H1 (cell line): ENCODE results near the gene PWP2. TPM values are rescaled to one million over a fixed set of nuclear protein-coding genes. Genes with fewer than 3 reads are reported as not detected.

Experiments
- CTCF ChIA-PET: fragments of 300-600 bp; sonication (Branson Sonifier 250); formaldehyde crosslinking; loops from one replicate; lab custom pipeline; 2021; ENCODE audit not compliant: partially characterized antibody; lab: Charles Lee
- POLR2A ChIA-PET: fragments of 300-600 bp; sonication (Branson Sonifier 250); formaldehyde crosslinking; loops from one replicate; lab custom pipeline; 2021; ENCODE audit warnings: inconsistent platforms; ENCODE audit not compliant: partially characterized antibody; lab: Charles Lee
- DNase-seq, 2 experiments: peaks; one replicate each; pipeline versions ENCODE4 v3.0.0 to v3.0.0-alpha.2; 2010 to 2022; ENCODE audit warnings: low spot score in 2 of 2, low read depth in 1 of 2, mixed read lengths in 1 of 2
- FAIRE-seq: peaks from 2 replicates; lab custom pipeline; 2011; peaks lifted over from hg19 to GRCh38; lab: Jason Lieb, UNC
- H2AFZ ChIP-seq: 2 replicates; pipeline ENCODE4 v1.8.1; 2012; ENCODE audit warnings: low read length, inconsistent platforms
- H2AK5ac ChIP-seq: 2 replicates; pipeline ENCODE4 v1.6.1; 2013; ENCODE audit warnings: low read depth, low read length
- H2BK120ac ChIP-seq: replicated peaks from 2 replicates; pipeline ENCODE3; 2013; ENCODE audit warnings: low read depth, low read length, inconsistent platforms
- H2BK12ac ChIP-seq: 2 replicates; pipeline ENCODE4 v1.6.1; 2013; ENCODE audit warnings: low read depth, low read length
- H2BK15ac ChIP-seq: 2 replicates; pipeline ENCODE4 v1.6.1; 2013; ENCODE audit warnings: low read length
- H2BK20ac ChIP-seq: 2 replicates; pipeline ENCODE4 v1.6.1; 2013; ENCODE audit warnings: low read length
- H2BK5ac ChIP-seq: 2 replicates; pipeline ENCODE4 v1.6.1; 2013; ENCODE audit warnings: low read depth, low read length
- H3K14ac ChIP-seq: 2 replicates; pipeline ENCODE4 v1.6.1; 2013; ENCODE audit warnings: inconsistent platforms; ENCODE audit not compliant: insufficient read length
- H3K18ac ChIP-seq: 2 replicates; pipeline ENCODE4 v1.6.1; 2013; ENCODE audit warnings: low read length; ENCODE audit errors: extremely low read depth
- H3K23ac ChIP-seq: 2 replicates; pipeline ENCODE4 v1.6.1; 2013; ENCODE audit warnings: inconsistent platforms; ENCODE audit not compliant: insufficient read length
- H3K23me2 ChIP-seq: 2 replicates; pipeline ENCODE4 v1.6.1; 2013; ENCODE audit warnings: low read depth, low read length
- H3K27ac ChIP-seq: 2 replicates; pipeline ENCODE4 v1.6.1; 2011; ENCODE audit warnings: low read depth, low read length, inconsistent platforms
- H3K27me3 ChIP-seq, 4 experiments: replicated peaks in 1 of 4; 1 replicate in 1 of 4; 2 replicates in 3 of 4; pipeline versions ENCODE4 v1.6.1 to v1.8.1; 2011 to 2013; ENCODE audit warnings: low read length in 3 of 4, mild to moderate bottlenecking in 3 of 4, inconsistent platforms in 2 of 4, mixed read lengths in 2 of 4, moderate library complexity in 1 of 4; ENCODE audit not compliant: control insufficient read depth in 3 of 4, insufficient read depth in 3 of 4; ENCODE audit errors: extremely low read depth in 1 of 4
- H3K36me3 ChIP-seq, 4 experiments: 2 replicates each; pipeline versions ENCODE4 v1.6.1 to v1.8.1; 2011 to 2013; ENCODE audit warnings: mild to moderate bottlenecking in 4 of 4, low read length in 3 of 4, moderate library complexity in 2 of 4, control low read depth in 1 of 4, inconsistent platforms in 1 of 4; ENCODE audit not compliant: insufficient read depth in 4 of 4, control insufficient read depth in 2 of 4
- H3K4ac ChIP-seq: replicated peaks from 2 replicates; pipeline ENCODE3; 2013; ENCODE audit warnings: low read length, low read depth, mixed read lengths, inconsistent platforms; ENCODE audit not compliant: insufficient read length
- H3K4me1 ChIP-seq, 4 experiments: replicated peaks in 1 of 4; 1 replicate in 1 of 4; 2 replicates in 3 of 4; pipeline versions ENCODE4 v1.6.1 to v1.8.1; 2011 to 2013; ENCODE audit warnings: low read length in 3 of 4, inconsistent platforms in 2 of 4, mixed read lengths in 1 of 4; ENCODE audit not compliant: insufficient read depth in 4 of 4, control insufficient read depth in 3 of 4
- H3K4me2 ChIP-seq, 2 experiments: 2 replicates each; pipeline versions ENCODE4 v1.6.1 to v1.8.1; 2011 to 2013; ENCODE audit warnings: low read depth in 2 of 2, low read length in 2 of 2, control low read depth in 1 of 2, inconsistent platforms in 1 of 2, mild to moderate bottlenecking in 1 of 2; ENCODE audit not compliant: insufficient read depth in 1 of 2
- H3K4me3 ChIP-seq, 4 experiments: fragments of 200-600, 300-600 bp in 1 of 4; sonication (generic), shearing (Covaris generic), sonication (Bioruptor Twin) in 1 of 4; 2 replicates each; pipeline versions ENCODE4 v1.5.1 to v1.8.1; 2011 to 2016; ENCODE audit warnings: low read length in 4 of 4, low read depth in 3 of 4, control low read depth in 2 of 4, inconsistent platforms in 2 of 4, mild to moderate bottlenecking in 2 of 4, mixed read lengths in 1 of 4, moderate library complexity in 1 of 4; ENCODE audit not compliant: insufficient read depth in 2 of 4; ENCODE audit errors: extremely low read depth in 1 of 4
- H3K56ac ChIP-seq: replicated peaks from 2 replicates; pipeline ENCODE3; 2013; ENCODE audit warnings: low read depth, mild to moderate bottlenecking, mixed read lengths, low read length, inconsistent platforms; ENCODE audit not compliant: insufficient read length
- H3K79me1 ChIP-seq: 2 replicates; pipeline ENCODE4 v1.6.1; 2013; ENCODE audit warnings: low read depth, low read length, control low read depth
- H3K79me2 ChIP-seq, 2 experiments: 2 replicates each; pipeline versions ENCODE4 v1.6.1 to v1.8.1; 2012 to 2013; ENCODE audit warnings: low read length in 2 of 2, mild to moderate bottlenecking in 2 of 2, inconsistent platforms in 1 of 2; ENCODE audit not compliant: insufficient read depth in 2 of 2, control insufficient read depth in 1 of 2
- H3K9ac ChIP-seq, 4 experiments: replicated peaks in 1 of 4; 1 replicate in 1 of 4; 2 replicates in 3 of 4; pipeline versions ENCODE4 v1.6.1 to v1.8.1; 2011 to 2013; ENCODE audit warnings: low read depth in 3 of 4, low read length in 3 of 4, control low read depth in 2 of 4, mild to moderate bottlenecking in 2 of 4, moderate library complexity in 2 of 4, inconsistent platforms in 1 of 4; ENCODE audit errors: extremely low read depth in 1 of 4
- H3K9me3 ChIP-seq, 2 experiments: 2 replicates each; pipeline versions ENCODE4 v1.6.1 to v1.8.1; 2012 to 2013; ENCODE audit warnings: mild to moderate bottlenecking in 2 of 2, moderate library complexity in 2 of 2, control low read depth in 1 of 2, inconsistent platforms in 1 of 2, low read depth in 1 of 2, low read length in 1 of 2, mixed read lengths in 1 of 2; ENCODE audit not compliant: insufficient read depth in 2 of 2
- H4K20me1 ChIP-seq, 2 experiments: replicated peaks in 1 of 2; 2 replicates each; pipeline versions ENCODE3 to v1.8.1; 2011 to 2013; ENCODE audit warnings: inconsistent platforms in 2 of 2, low read length in 2 of 2, mild to moderate bottlenecking in 1 of 2; ENCODE audit not compliant: insufficient read depth in 2 of 2, control insufficient read depth in 1 of 2
- H4K5ac ChIP-seq: 2 replicates; pipeline ENCODE4 v1.6.1; 2013; ENCODE audit warnings: low read length, low read depth, mixed read lengths, inconsistent platforms; ENCODE audit not compliant: insufficient read length
- H4K8ac ChIP-seq: 2 replicates; pipeline ENCODE4 v1.8.0; 2013; ENCODE audit warnings: mild to moderate bottlenecking, moderate library complexity, low read length, inconsistent platforms; ENCODE audit not compliant: insufficient read depth; ENCODE audit errors: extremely low read depth
- H4K91ac ChIP-seq: replicated peaks from 2 replicates; pipeline ENCODE3; 2013; ENCODE audit warnings: low read length, mixed read lengths, inconsistent platforms; ENCODE audit not compliant: insufficient read length
- ASH2L ChIP-seq: fragments of 200-600, 300-600 bp; sonication (generic); IDR thresholded peaks from one replicate; pipeline ENCODE4 v1.7.1; 2017; ENCODE audit warnings: low read length
- ATF3 ChIP-seq: IDR thresholded peaks from 2 replicates; pipeline ENCODE4 v1.6.1; 2011; ENCODE audit warnings: low read depth, mild to moderate bottlenecking, low read length; ENCODE audit not compliant: insufficient read depth
- CBX8 ChIP-seq: fragments of 300-800, 300-1000 bp; sonication (generic); IDR thresholded peaks from 2 replicates; pipeline ENCODE4 v1.7.1; 2016; ENCODE audit warnings: low read depth, low read length, borderline replicate concordance
- CREB1 ChIP-seq: IDR thresholded peaks from 2 replicates; pipeline ENCODE4 v1.6.1; 2012; ENCODE audit warnings: inconsistent platforms
- E2F6 ChIP-seq: IDR thresholded peaks from 2 replicates; pipeline ENCODE4 v1.6.1; 2012; ENCODE audit warnings: inconsistent platforms
- EGR1 ChIP-seq: IDR thresholded peaks from 2 replicates; pipeline ENCODE4 v1.6.1; 2011; ENCODE audit warnings: low read depth, low read length, borderline replicate concordance
- EZH2 ChIP-seq: fragments of 200-600 bp; sonication (generic); IDR thresholded peaks from 2 replicates; pipeline ENCODE4 v1.7.1; 2012; ENCODE audit warnings: low read depth, mild to moderate bottlenecking, moderate library complexity, low read length, inconsistent platforms; ENCODE audit not compliant: severe bottlenecking
- JUN ChIP-seq: IDR thresholded peaks from 2 replicates; pipeline ENCODE4 v1.6.1; 2011; ENCODE audit warnings: low read depth, mild to moderate bottlenecking, improper control_type of control experiment, low read length
- SIX5 ChIP-seq: IDR thresholded peaks from 2 replicates; pipeline ENCODE4 v1.6.1; 2011; ENCODE audit warnings: mild to moderate bottlenecking, low read depth, low read length
- SUZ12 ChIP-seq: fragments of 200-600 bp; sonication (generic); IDR thresholded peaks from 2 replicates; pipeline ENCODE4 v1.6.1; 2012; ENCODE audit warnings: mild to moderate bottlenecking, inconsistent platforms, low read length, moderate library complexity, mixed read lengths
- TAF1 ChIP-seq: IDR thresholded peaks from 2 replicates; pipeline ENCODE4 v1.6.1; 2011; ENCODE audit warnings: mild to moderate bottlenecking, low read depth, low read length
- USF2 ChIP-seq: IDR thresholded peaks from 2 replicates; pipeline ENCODE4 v1.6.1; 2011; ENCODE audit warnings: low read length, improper control_type of control experiment
- WGBS, 2 experiments: shearing (Covaris generic) in 1 of 2; methylation state at CpG; one replicate each; pipeline versions ENCODE4 v1.1.6 to v1.1.7; 2013 to 2015; ENCODE audit warnings: low lambda C conversion rate in 2 of 2, mixed read lengths in 2 of 2, inconsistent platforms in 1 of 2, low coverage in 1 of 2, missing lambda C conversion rate in 1 of 2; ENCODE audit not compliant: insufficient replicate concordance in 2 of 2, insufficient coverage in 1 of 2, insufficient read length in 1 of 2; ENCODE audit errors: extremely low coverage in 1 of 2, missing lambda C conversion rate in 1 of 2; 5-methylcytosine and 5-hydroxymethylcytosine counted together
- polyA plus RNA-seq, 7 experiments: library from polyadenylated mRNA; depleted of rRNA in 3 of 7; stranded (reverse) in 5 of 7; unstranded in 2 of 7; fragments of >200 nt in 5 of 7; fragments of 200-250 nt in 2 of 7; gene quantifications; 1 replicate in 5 of 7; 2 replicates in 1 of 7; 4 replicates in 1 of 7; pipeline versions ENCODE4 v1.2.1 to v1.2.3, GENCODE V29; 2011 to 2013; ENCODE audit warnings: missing spikeins in 2 of 7, mixed read lengths in 2 of 7
- total RNA-seq: library from RNA; stranded (reverse); fragmentation: NEBNext Ultra II Directional; extraction: Animal tissue kit (Norgen Biotek cat#: 25700); gene quantifications from 2 replicates; pipeline ENCODE4 v1.2.1, GENCODE V29; 2021

Gene PWP2
- total and polyA plus RNA-seq, 2 of the 8 experiments (the other 6 are each of a cell fraction or from before 2014, with no cell fraction given), result 4.4 to 6.7 TPM

- H4K20me1 ChIP-seq, result peaks cover 6% of the 10 kb centered on the region in 2 experiments
- no peak overlapping the region for H3K56ac ChIP-seq
- TF ChIP-seq CREB1, result no peak
- no peak for TF ChIP-seq EGR1
- TF ChIP-seq SUZ12, result no peak
- no peak for TF ChIP-seq TAF1
- TF ChIP-seq USF2, result no peak
- TF ChIP-seq E2F6, result no peak
- TF ChIP-seq CBX8, result no peak
- TF ChIP-seq EZH2, result no peak
- no peak for TF ChIP-seq ASH2L
- no peak for TF ChIP-seq SIX5
- TF ChIP-seq ATF3, result no peak
- no peak for TF ChIP-seq JUN
Observed at GRCh38 chr21:44066116-44066515, 41.1 kb upstream of the PWP2 start.

More at GRCh38 chr21:44066116-44066515, 41.1 kb upstream of the PWP2 start:
- H3K9me3 ChIP-seq, result no peaks in the 10 kb centered on the region
- H3K27me3 ChIP-seq, result no peaks in the 10 kb centered on the region
- H4K8ac ChIP-seq, result no peak overlapping the region
- no peak overlapping the region for H3K23ac ChIP-seq
- no peak overlapping the region for H2BK5ac ChIP-seq
- ChIA-PET POLR2A (interaction anchor here (0.6 to 1.8 kb wide), 2 partner anchors 12 to 19 kb away, joined by 3 to 5 read pairs; no protein-coding TSS in a partner anchor), CTCF (no interaction called here)
- no peak overlapping the region for H2BK12ac ChIP-seq
- H3K4me2 ChIP-seq, result no peak overlapping the region
- H4K5ac ChIP-seq, result no peak overlapping the region
- no peak overlapping the region for H2AK5ac ChIP-seq
- peaks cover 4% of the 10 kb centered on the region; the same call in 1 of the 2 replicates for H3K79me1 ChIP-seq
- H2BK20ac ChIP-seq, result no peak overlapping the region
- WGBS, 2 experiments, result 90% methylated on average over 10 of the region's 10 CpGs; no CpG with 5 or more reads in 1 of the 2 experiments
- H3K79me2 ChIP-seq, result 0 out of 4 replicates have a peak, but pooled peaks cover 0 to 2% of the 10 kb centered on the region in 2 experiments
- H2BK120ac ChIP-seq, result no peak overlapping the region
- no peak overlapping the region for H3K14ac ChIP-seq
- no peak for DNase-seq
- H3K4me3 ChIP-seq, result no peak overlapping the region
- H3K4ac ChIP-seq, result no peak overlapping the region
- H3K9ac ChIP-seq, result no peak overlapping the region
- H2BK15ac ChIP-seq, result no peak overlapping the region
- H3K27ac ChIP-seq, result no peak overlapping the region
- H4K91ac ChIP-seq, result no peak overlapping the region
- no peak overlapping the region for H3K18ac ChIP-seq
- no peaks in the 10 kb centered on the region for H3K23me2 ChIP-seq
- H3K36me3 ChIP-seq, result peaks cover 0 to 30% (median 12%) of the 10 kb centered on the region in 4 experiments; a peak in 5 of 8 replicates
- H3K4me1 ChIP-seq, result no peaks in the 10 kb centered on the region; a peak in 1 of 7 replicates
- H2AFZ ChIP-seq, result no peak overlapping the region
- FAIRE-seq, result no peak
